GM12875 (cell line): ENCODE measurements around the gene SP6.

Experiments used
- H3K4me3 ChIP-seq: one replicate; pipeline ENCODE4 v1.5.1; 2011; ENCODE audit warnings: low read depth, low read length, control low read depth
- CTCF ChIP-seq: IDR thresholded peaks from 2 replicates; pipeline ENCODE4 v1.5.1; 2011; ENCODE audit warnings: low read depth, mild to moderate bottlenecking, control low read depth, inconsistent platforms, low read length, moderate library complexity, borderline replicate concordance; ENCODE audit not compliant: insufficient read depth

Gene SP6

GRCh38 chr17:47813512-47814031 lies 37.4 kb downstream of the SP6 start:
- no peak for TF ChIP-seq CTCF
- H3K4me3 ChIP-seq: no peak overlapping the region

GRCh38 chr17:47813077-47813476 lies 37.9 kb downstream of the SP6 start:
- no peak overlapping the region for H3K4me3 ChIP-seq
- no peak for TF ChIP-seq CTCF

- TF ChIP-seq CTCF: no peak
- no peak overlapping the region for H3K4me3 ChIP-seq
Measured at GRCh38 chr17:47812146-47812920, 38.6 kb downstream of the SP6 start.

- H3K4me3 ChIP-seq: no peak overlapping the region
- no peak for TF ChIP-seq CTCF
Measured at GRCh38 chr17:47811709-47812108, 39.3 kb downstream of the SP6 start.

- H3K4me3 ChIP-seq: no peak overlapping the region
- no peak for TF ChIP-seq CTCF
Measured at GRCh38 chr17:47810901-47811635, 39.9 kb downstream of the SP6 start.

- TF ChIP-seq CTCF: no peak
Measured at GRCh38 chr17:47810200-47810821, 40.7 kb downstream of the SP6 start.

More at GRCh38 chr17:47810200-47810821, 40.7 kb downstream of the SP6 start:
- no peak overlapping the region for H3K4me3 ChIP-seq
